RWPE2 (cell line): ENCODE results near the gene UTS2R.

Experiments used
- ATAC-seq: fragments of 200-7000 bp; cut with Tn5 transposase; 3 replicates; pipeline ENCODE4 v1.9.1; 2021; ENCODE audit warnings: low read depth
- DNase-seq: peaks from one replicate; pipeline ENCODE4 v3.0.0-alpha.2; 2020; ENCODE audit warnings: low spot score
- H3K27ac ChIP-seq: fragments of 450-650 bp; 2 replicates; pipeline ENCODE4 v1.5.1; 2017; ENCODE audit warnings: mild to moderate bottlenecking; ENCODE audit not compliant: poor library complexity, severe bottlenecking
- H3K27me3 ChIP-seq: fragments of 250-450 bp; sonication (Bioruptor Pico); 2 replicates; pipeline ENCODE4 v1.5.1; 2021; ENCODE audit warnings: mild to moderate bottlenecking, moderate library complexity; ENCODE audit not compliant: insufficient read depth, poor library complexity, severe bottlenecking
- H3K36me3 ChIP-seq: fragments of 250-450 bp; sonication (Bioruptor Pico); 2 replicates; pipeline ENCODE4 v1.5.1; 2020; ENCODE audit warnings: low read depth, mild to moderate bottlenecking, moderate library complexity
- H3K4me1 ChIP-seq: fragments of 250-450 bp; sonication (Bioruptor Pico); 2 replicates; pipeline ENCODE4 v1.5.1; 2021; ENCODE audit warnings: mild to moderate bottlenecking, moderate library complexity; ENCODE audit not compliant: insufficient read depth, poor library complexity, severe bottlenecking
- H3K4me3 ChIP-seq: fragments of 250-450 bp; sonication (Bioruptor Pico); 2 replicates; pipeline ENCODE4 v1.5.1; 2021; ENCODE audit warnings: mild to moderate bottlenecking, moderate library complexity; ENCODE audit not compliant: severe bottlenecking
- H3K9me3 ChIP-seq: fragments of 250-450 bp; sonication (Bioruptor Pico); 2 replicates; pipeline ENCODE4 v1.5.1; 2021; ENCODE audit warnings: mild to moderate bottlenecking, moderate library complexity; ENCODE audit not compliant: severe bottlenecking
- CTCF ChIP-seq: fragments of 450-650 bp; IDR thresholded peaks from one replicate; pipeline ENCODE4 v1.5.1; 2017; ENCODE audit warnings: mild to moderate bottlenecking, moderate library complexity; ENCODE audit not compliant: poor library complexity, severe bottlenecking

The UTS2R gene

GRCh38 chr17:82334622-82335394, 36.8 kb upstream of the UTS2R start:
- H3K4me3 ChIP-seq = peak overlapping the region; percentile 8
- H3K27ac ChIP-seq = peak overlapping the region; percentile 59
- H3K27me3 ChIP-seq = no peaks in the 10 kb centered on the region
- DNase-seq (peak; percentile 58), ATAC-seq (no peak)
- H3K4me1 ChIP-seq = peaks cover 49% of the 10 kb centered on the region
- no peaks in the 10 kb centered on the region for H3K36me3 ChIP-seq
- no peak for TF ChIP-seq CTCF
- no peaks in the 10 kb centered on the region for H3K9me3 ChIP-seq

GRCh38 chr17:82338858-82339633, 32.5 kb upstream of the UTS2R start:
- no peaks in the 10 kb centered on the region for H3K36me3 ChIP-seq
- H3K27me3 ChIP-seq = no peaks in the 10 kb centered on the region
- H3K4me3 ChIP-seq = peak overlapping the region; percentile 3
- no peak for TF ChIP-seq CTCF
- H3K4me1 ChIP-seq = peaks cover 30% of the 10 kb centered on the region
- DNase-seq (peak; percentile 80), ATAC-seq (peak; percentile 94)
- H3K9me3 ChIP-seq = no peaks in the 10 kb centered on the region
- H3K27ac ChIP-seq = peak overlapping the region; percentile 81

GRCh38 chr17:82339634-82340580, 31.7 kb upstream of the UTS2R start:
- no peaks in the 10 kb centered on the region for H3K27me3 ChIP-seq
- H3K27ac ChIP-seq = peak overlapping the region; percentile 81
- peak overlapping the region; percentile 3 for H3K4me3 ChIP-seq
- ATAC-seq (no peak; the same call in 2 of the 3 replicates), DNase-seq (no peak)
- no peaks in the 10 kb centered on the region for H3K9me3 ChIP-seq
- TF ChIP-seq CTCF = no peak
- peaks cover 21% of the 10 kb centered on the region for H3K4me1 ChIP-seq
- H3K36me3 ChIP-seq = no peaks in the 10 kb centered on the region

DNA sequence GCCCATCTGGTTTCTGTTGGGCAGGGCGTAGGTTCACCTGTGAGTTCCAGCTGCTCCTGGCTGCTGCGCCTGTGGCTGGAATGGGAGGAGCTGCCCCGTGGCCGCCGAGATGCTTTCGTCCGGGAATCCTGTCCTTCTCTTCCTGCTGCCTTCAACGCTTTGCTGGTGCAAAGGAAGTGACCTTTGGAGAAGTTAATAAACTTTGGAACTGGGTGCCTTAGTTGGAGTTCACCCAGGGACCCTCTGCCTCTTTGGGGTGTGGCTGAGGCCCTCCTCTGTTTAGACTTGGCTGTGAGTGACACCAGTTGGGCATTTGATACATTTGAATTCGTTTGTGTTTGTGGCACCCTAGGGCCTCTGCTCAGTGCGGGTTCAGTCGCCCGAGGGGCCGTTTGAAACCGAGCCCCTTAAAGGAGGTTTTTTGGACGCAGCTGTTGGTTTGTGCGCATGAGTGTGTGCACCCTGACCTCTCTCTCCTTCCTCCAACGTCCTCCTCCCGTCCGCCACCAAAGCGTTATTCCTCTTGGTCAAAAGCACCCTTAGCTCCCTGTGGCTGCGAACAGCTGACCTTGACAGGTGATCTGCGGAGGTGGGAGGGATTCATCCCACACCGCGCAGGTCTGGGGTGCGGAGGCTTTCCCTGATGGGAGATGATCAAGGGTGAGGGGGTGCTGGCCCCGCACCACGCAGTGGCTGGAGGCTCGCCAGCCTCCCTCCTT, 29.0 kb upstream of the UTS2R start:
- ATAC-seq = no peak
- peaks cover 12% of the 10 kb centered on the region for H3K4me1 ChIP-seq
- H3K4me3 ChIP-seq = no peak overlapping the region
- H3K27ac ChIP-seq = no peak overlapping the region
- H3K27me3 ChIP-seq = no peaks in the 10 kb centered on the region
- no peaks in the 10 kb centered on the region for H3K36me3 ChIP-seq
- no peak for TF ChIP-seq CTCF
- no peaks in the 10 kb centered on the region for H3K9me3 ChIP-seq
- no peak for DNase-seq
